SK-N-SH (cell line): Measurements from ENCODE around the gene RNASET2.

Source experiments
- CHD2 ChIP-seq: fragments of 150-350 bp; IDR thresholded peaks from 2 replicates; pipeline ENCODE4 v1.6.1; 2018; ENCODE audit warnings: low read length; ENCODE audit not compliant: partially characterized antibody
- CTCF ChIP-seq: fragments of 200-600 bp; sonication (generic); IDR thresholded peaks from 2 replicates; pipeline ENCODE4 v1.6.1; 2017; ENCODE audit warnings: antibody characterized with exemption, mild to moderate bottlenecking, moderate library complexity
- FOSL2 ChIP-seq: IDR thresholded peaks from 2 replicates; pipeline ENCODE4 v1.4.0; 2012; ENCODE audit warnings: low read depth, mild to moderate bottlenecking, moderate library complexity, borderline replicate concordance
- GABPA ChIP-seq: IDR thresholded peaks from 2 replicates; pipeline ENCODE4 v1.4.0; 2012; ENCODE audit warnings: low read depth, mild to moderate bottlenecking
- JUND ChIP-seq: IDR thresholded peaks from 2 replicates; pipeline ENCODE4 v1.4.0; 2012
- MEF2A ChIP-seq: IDR thresholded peaks from 2 replicates; pipeline ENCODE4 v1.4.0; 2012; ENCODE audit warnings: low read depth, borderline replicate concordance
- NRF1 ChIP-seq: IDR thresholded peaks from 2 replicates; pipeline ENCODE4 v1.6.1; 2012; ENCODE audit warnings: low read depth, mild to moderate bottlenecking, low read length
- REST ChIP-seq: IDR thresholded peaks from 2 replicates; pipeline ENCODE4 v1.6.1; 2012; ENCODE audit warnings: mild to moderate bottlenecking, low read depth, low read length, moderate library complexity
- SIN3A ChIP-seq: IDR thresholded peaks from 2 replicates; pipeline ENCODE4 v1.6.1; 2012; ENCODE audit warnings: low read depth, mild to moderate bottlenecking, low read length, moderate library complexity, borderline replicate concordance
- TAF1 ChIP-seq: IDR thresholded peaks from 2 replicates; pipeline ENCODE4 v1.6.1; 2012; ENCODE audit warnings: low read depth, mild to moderate bottlenecking, low read length, moderate library complexity, borderline replicate concordance

DNA sequence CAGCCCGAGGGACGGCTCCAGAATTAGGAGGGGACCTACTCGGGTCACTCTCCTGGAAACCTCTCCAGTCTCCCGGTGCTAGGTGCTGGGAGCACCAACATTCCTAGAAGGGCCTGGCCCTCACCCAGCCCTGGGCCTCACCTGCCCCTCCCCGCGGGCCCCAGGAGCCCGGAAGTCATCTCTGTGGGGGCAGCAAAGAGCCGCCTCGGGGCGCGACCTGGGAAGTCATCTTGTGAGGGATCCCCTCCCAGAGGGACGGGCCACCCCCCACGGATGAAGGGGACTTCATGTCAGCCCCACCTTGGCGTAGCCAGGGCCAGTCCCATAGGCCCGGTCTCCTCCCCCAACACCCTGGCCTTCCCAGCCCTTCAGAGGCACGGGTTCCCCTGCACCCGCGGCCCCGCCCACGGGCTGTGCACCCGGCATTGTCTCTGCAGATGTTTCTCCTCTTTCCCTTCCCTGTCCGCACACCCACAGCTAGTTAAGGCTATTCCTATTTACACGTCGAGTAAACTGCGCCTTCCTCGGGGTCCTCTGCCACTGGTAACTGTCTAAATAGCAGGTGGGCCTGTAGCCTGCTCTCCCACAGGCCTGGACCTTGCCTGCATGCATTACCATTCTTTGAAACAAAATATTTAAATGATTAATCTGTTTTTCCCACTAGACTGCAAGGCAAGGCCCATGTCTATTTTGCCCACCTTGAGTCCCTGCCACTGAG lies 896 bp upstream of the RNASET2 start:
- TF ChIP-seq CTCF (no peak), GABPA (no peak), MEF2A (no peak), NRF1 (no peak), SIN3A (no peak), CHD2 (no peak), TAF1 (no peak), REST (no peak), FOSL2 (no peak), JUND (no peak)
